A549 (cell line): ENCODE results near the gene PSMB5.

ENCODE experiments used
- CTCF ChIP-seq: fragments of >200 bp; sonication (Bioruptor Twin); formaldehyde crosslinking; IDR thresholded peaks from 3 replicates; pipeline ENCODE4 v1.5.1; 2016
- ESRRA ChIP-seq: fragments of 150-350 bp; IDR thresholded peaks from 2 replicates; pipeline ENCODE4 v1.6.1; 2014; ENCODE audit warnings: mild to moderate bottlenecking, low read length, borderline replicate concordance

GRCh38 chr14:22997676-22998323 lies 36.9 kb downstream of the PSMB5 start:
- TF ChIP-seq CTCF (no peak), ESRRA (no peak)
